ENCODE data around the gene HAND1.

HAND1 gene

GRCh38 chr5:154428208-154428607 is 49.8 kb downstream of the HAND1 start:
- in situ Hi-C loops (cut with HindIII; ENCODE audit: low sequenced_read_pairs) = no loop called here

Measured in DLD1 (cell line).